H9 (cell line): ENCODE data around the gene PLD4. TPM values are rescaled to one million over a fixed set of nuclear protein-coding genes. Genes with fewer than 3 reads are reported as not detected.

ENCODE experiments used
- DNase-seq: peaks from one replicate; pipeline ENCODE4 v3.0.0-alpha.2; 2017
- H2AFZ ChIP-seq: one replicate; pipeline ENCODE4 v1.6.1; 2013; ENCODE audit warnings: mild to moderate bottlenecking, low read length, control low read depth, moderate library complexity
- H2AK5ac ChIP-seq: 2 replicates; pipeline ENCODE4 v1.6.1; 2013; ENCODE audit warnings: low read length, control low read depth, mixed read lengths; ENCODE audit not compliant: insufficient read length
- H2BK120ac ChIP-seq: one replicate; pipeline ENCODE4 v1.6.1; 2013; ENCODE audit warnings: low read depth, mild to moderate bottlenecking, low read length, control low read depth, inconsistent platforms; ENCODE audit not compliant: poor library complexity, severe bottlenecking
- H2BK12ac ChIP-seq: 2 replicates; pipeline ENCODE4 v1.6.1; 2013; ENCODE audit warnings: low read length, control low read depth, mixed read lengths, low read depth; ENCODE audit not compliant: insufficient read length
- H2BK15ac ChIP-seq: 2 replicates; pipeline ENCODE4 v1.6.1; 2013; ENCODE audit warnings: low read depth, low read length, control low read depth
- H2BK20ac ChIP-seq: one replicate; pipeline ENCODE4 v1.6.1; 2013; ENCODE audit warnings: low read depth, mild to moderate bottlenecking, low read length, control low read depth, inconsistent platforms; ENCODE audit not compliant: poor library complexity, severe bottlenecking
- H2BK5ac ChIP-seq: 2 replicates; pipeline ENCODE4 v1.6.1; 2013; ENCODE audit warnings: low read length, control low read depth, mixed read lengths; ENCODE audit not compliant: insufficient read length
- H3K14ac ChIP-seq: 2 replicates; pipeline ENCODE4 v1.6.1; 2013; ENCODE audit warnings: low read length, control low read depth; ENCODE audit not compliant: insufficient read depth
- H3K18ac ChIP-seq: 2 replicates; pipeline ENCODE4 v1.6.1; 2013; ENCODE audit warnings: low read depth, mild to moderate bottlenecking, mixed read lengths, low read length, control low read depth; ENCODE audit not compliant: insufficient read length
- H3K23ac ChIP-seq: 2 replicates; pipeline ENCODE4 v1.6.1; 2013; ENCODE audit warnings: low read length, control low read depth, mixed read lengths, low read depth; ENCODE audit not compliant: insufficient read length
- H3K23me2 ChIP-seq: 2 replicates; pipeline ENCODE4 v1.6.1; 2013; ENCODE audit warnings: low read depth, mild to moderate bottlenecking, mixed read lengths, low read length, control low read depth; ENCODE audit not compliant: insufficient read length, poor library complexity, severe bottlenecking
- H3K27ac ChIP-seq: 2 replicates; pipeline ENCODE4 v1.5.1; 2013; ENCODE audit warnings: low read length, control low read depth, mixed read lengths, low read depth; ENCODE audit not compliant: insufficient read length
- H3K27me3 ChIP-seq: 2 replicates; pipeline ENCODE4 v1.6.1; 2013; ENCODE audit warnings: low read length, control low read depth, inconsistent platforms; ENCODE audit not compliant: insufficient read depth
- H3K4ac ChIP-seq: 2 replicates; pipeline ENCODE4 v1.6.1; 2013; ENCODE audit warnings: low read depth, mild to moderate bottlenecking, control low read depth, inconsistent platforms, low read length, moderate library complexity
- H3K4me1 ChIP-seq: 2 replicates; pipeline ENCODE4 v1.6.1; 2013; ENCODE audit warnings: low read length, control low read depth, inconsistent platforms; ENCODE audit not compliant: insufficient read depth
- H3K4me2 ChIP-seq: 2 replicates; pipeline ENCODE4 v1.6.1; 2013; ENCODE audit warnings: low read length, control low read depth, mixed read lengths; ENCODE audit not compliant: insufficient read length, insufficient read depth
- H3K56ac ChIP-seq: 2 replicates; pipeline ENCODE4 v1.6.1; 2013; ENCODE audit warnings: low read depth, mild to moderate bottlenecking, mixed read lengths, low read length, control low read depth; ENCODE audit not compliant: insufficient read length
- H3K79me1 ChIP-seq: 2 replicates; pipeline ENCODE4 v1.6.1; 2013; ENCODE audit warnings: low read depth, mild to moderate bottlenecking, moderate library complexity, low read length, control low read depth, inconsistent platforms; ENCODE audit not compliant: insufficient read depth, poor library complexity, severe bottlenecking
- H3K79me2 ChIP-seq: 2 replicates; pipeline ENCODE4 v1.6.1; 2013; ENCODE audit warnings: low read length, control low read depth, inconsistent platforms; ENCODE audit not compliant: insufficient read depth
- H3K9ac ChIP-seq: 2 replicates; pipeline ENCODE4 v1.6.1; 2013; ENCODE audit warnings: low read length, control low read depth, mixed read lengths; ENCODE audit not compliant: insufficient read length; ENCODE audit errors: extremely low read depth
- H3K9me3 ChIP-seq: one replicate; pipeline ENCODE4 v1.6.1; 2013; ENCODE audit warnings: low read depth, low read length, inconsistent platforms; ENCODE audit not compliant: control insufficient read depth
- H3T11ph ChIP-seq: one replicate; pipeline ENCODE4 v1.6.1; 2013; ENCODE audit warnings: mild to moderate bottlenecking, low read length, control low read depth, inconsistent platforms
- H4K20me1 ChIP-seq: one replicate; pipeline ENCODE4 v1.6.1; 2013; ENCODE audit not compliant: control insufficient read depth, insufficient read length, insufficient read depth
- H4K5ac ChIP-seq: 2 replicates; pipeline ENCODE4 v1.6.1; 2013; ENCODE audit warnings: low read depth, mild to moderate bottlenecking, mixed read lengths, low read length, control low read depth; ENCODE audit not compliant: insufficient read length
- H4K8ac ChIP-seq: replicated peaks from 2 replicates; pipeline ENCODE4 v1.6.1; 2013; ENCODE audit warnings: low read length, control low read depth, mixed read lengths, low read depth; ENCODE audit not compliant: insufficient read length
- H4K91ac ChIP-seq: 2 replicates; pipeline ENCODE4 v1.6.1; 2013; ENCODE audit warnings: low read depth, mild to moderate bottlenecking, moderate library complexity, mixed read lengths, low read length, control low read depth; ENCODE audit not compliant: insufficient read length
- H3K27ac Mint-ChIP-seq, 3 experiments: 2 replicates in 2 of 3; 3 replicates in 1 of 3; pipeline ENCODE4 v1.8.0; 2020 to 2021; ENCODE audit warnings: mixed read lengths in 3 of 3, mild to moderate bottlenecking in 1 of 3, moderate library complexity in 1 of 3
- H3K27me3 Mint-ChIP-seq: 2 replicates; pipeline ENCODE4 v1.8.0; 2021; ENCODE audit warnings: low read depth, mild to moderate bottlenecking, moderate library complexity, mixed read lengths
- H3K36me3 Mint-ChIP-seq, 3 experiments: 2 replicates in 2 of 3; 3 replicates in 1 of 3; pipeline ENCODE4 v1.8.0; 2020 to 2021; ENCODE audit warnings: low read depth in 3 of 3, mixed read lengths in 3 of 3; ENCODE audit not compliant: insufficient read depth in 1 of 3
- H3K4me1 Mint-ChIP-seq, 2 experiments: 2 replicates each; pipeline ENCODE4 v1.8.0; 2020; ENCODE audit warnings: mixed read lengths in 2 of 2
- H3K4me3 Mint-ChIP-seq, 2 experiments: 2 replicates in 1 of 2; 3 replicates in 1 of 2; pipeline ENCODE4 v1.8.0; 2020 to 2021; ENCODE audit warnings: mild to moderate bottlenecking in 2 of 2, mixed read lengths in 2 of 2, moderate library complexity in 1 of 2
- H3K9me3 Mint-ChIP-seq, 2 experiments: 2 replicates in 1 of 2; 3 replicates in 1 of 2; pipeline ENCODE4 v1.8.0; 2020; ENCODE audit warnings: mild to moderate bottlenecking in 2 of 2, mixed read lengths in 2 of 2, moderate library complexity in 1 of 2
- CTCF ChIP-seq: fragments of 200-600 bp; sonication (generic); conservative IDR thresholded peaks from 3 replicates; pipeline ENCODE4 v1.8.0; 2021; ENCODE audit warnings: antibody characterized with exemption, mild to moderate bottlenecking
- WGBS: extraction: QIAGEN DNeasy Blood & Tissue Kit; methylation state at CpG from one replicate; pipeline ENCODE4 v1.1.7; 2013; ENCODE audit warnings: missing lambda C conversion rate, low lambda C conversion rate, mixed read lengths; ENCODE audit not compliant: insufficient read length; ENCODE audit errors: extremely low coverage; 5-methylcytosine and 5-hydroxymethylcytosine counted together
- total RNA-seq: library from RNA; stranded (reverse); gene quantifications from 2 replicates; pipeline ENCODE4 v1.2.1, GENCODE V29; 2021

PLD4 gene
- total RNA-seq, 1 experiment from 2014 or later, result not detected

DNA sequence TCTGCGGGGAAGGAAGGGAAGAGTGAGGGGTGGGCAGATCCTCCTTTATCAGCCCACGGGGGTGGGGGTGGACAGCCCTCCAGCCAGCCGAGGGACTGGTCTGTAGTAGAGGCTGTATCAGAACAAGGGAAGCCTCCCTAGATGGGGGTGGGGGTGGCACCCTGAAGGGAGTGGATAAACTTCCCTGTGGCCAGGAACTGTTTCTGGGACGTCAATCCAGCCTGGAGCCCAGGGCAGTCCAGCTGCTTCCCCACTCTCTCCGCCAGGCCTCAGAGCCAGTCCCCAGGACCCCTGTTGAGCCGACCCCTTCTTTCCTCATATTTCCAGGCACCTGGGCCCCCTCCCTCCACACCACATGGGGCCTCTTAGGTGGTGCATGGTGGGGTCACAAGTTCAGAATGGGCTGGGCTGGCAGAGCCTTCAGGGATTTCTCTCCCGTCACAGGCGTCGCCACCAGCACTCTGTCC, 6.7 kb downstream of the PLD4 start:
- H3K79me2 ChIP-seq, result no peaks in the 10 kb centered on the region

More for the DNA sequence above, 6.7 kb downstream of the PLD4 start:
- Mint-ChIP-seq H3K4me3 (no peak overlapping the region), H3K27ac (no peak overlapping the region), H3K27me3 (peaks cover 70% of the 10 kb centered on the region), H3K36me3 (no peaks in the 10 kb centered on the region), H3K4me1 (peaks cover 4 to 12% of the 10 kb centered on the region in 2 experiments; a peak in 3 of 4 replicates), H3K9me3 (no peaks in the 10 kb centered on the region; a peak in 1 of 5 replicates)
- H2AFZ ChIP-seq, result no peak overlapping the region
- no peak overlapping the region for H2BK12ac ChIP-seq
- no peak overlapping the region for H2BK15ac ChIP-seq
- no peak overlapping the region for H2BK5ac ChIP-seq
- no peak overlapping the region for H3K56ac ChIP-seq
- WGBS, result no CpG with 5 or more reads among the region's 9 CpGs
- H4K8ac ChIP-seq, result no peak overlapping the region
- no peaks in the 10 kb centered on the region for H3K23me2 ChIP-seq
- no peak overlapping the region for H2BK120ac ChIP-seq
- no peak overlapping the region for H3K9ac ChIP-seq
- peaks cover 30% of the 10 kb centered on the region; the same call in 1 of the 2 replicates for H3K27me3 ChIP-seq
- no peak overlapping the region for H3K14ac ChIP-seq
- TF ChIP-seq CTCF, result no peak
- H3K27ac ChIP-seq, result no peak overlapping the region
- no peak overlapping the region for H4K91ac ChIP-seq
- H3K23ac ChIP-seq, result no peak overlapping the region
- H3K18ac ChIP-seq, result no peak overlapping the region
- no peaks in the 10 kb centered on the region for H3K4me1 ChIP-seq
- H3K79me1 ChIP-seq, result no peaks in the 10 kb centered on the region
- H3K4ac ChIP-seq, result no peak overlapping the region
- H2AK5ac ChIP-seq, result no peak overlapping the region
- no peaks in the 10 kb centered on the region for H4K20me1 ChIP-seq
- H3K9me3 ChIP-seq, result no peaks in the 10 kb centered on the region
- no peak overlapping the region for H4K5ac ChIP-seq
- no peak for DNase-seq
- no peak overlapping the region for H3K4me2 ChIP-seq
- H2BK20ac ChIP-seq, result no peak overlapping the region
- H3T11ph ChIP-seq, result no peak overlapping the region
